ENCODE results near the gene FHIT. TPM values are rescaled to one million over a fixed set of nuclear protein-coding genes. Genes with fewer than 3 reads are reported as not detected.

FHIT gene
- total RNA-seq, 1 experiment from 2014 or later, result 7.8 TPM

GRCh38 chr3:61138401-61138800, 112.9 kb downstream of the FHIT start:
- in situ Hi-C loops (cut with HindIII; ENCODE audit: low sequenced_read_pairs), result no loop called here
- no peak for DNase-seq (ENCODE audit: low spot score)

GRCh38 chr3:61136191-61136590, 115.1 kb downstream of the FHIT start:
- in situ Hi-C loops (cut with HindIII; ENCODE audit: low sequenced_read_pairs), result no loop called here
- DNase-seq (ENCODE audit: low spot score), result no peak

- DNase-seq (ENCODE audit: low spot score), result no peak
- in situ Hi-C loops (cut with HindIII; ENCODE audit: low sequenced_read_pairs), result no loop called here
These were observed 116.7 kb downstream of the FHIT start for GRCh38 chr3:61134532-61134931.

- in situ Hi-C loops (cut with HindIII; ENCODE audit: low sequenced_read_pairs), result no loop called here
- no peak for DNase-seq (ENCODE audit: low spot score)
These were observed 119.2 kb downstream of the FHIT start for GRCh38 chr3:61132062-61132461.

DNA sequence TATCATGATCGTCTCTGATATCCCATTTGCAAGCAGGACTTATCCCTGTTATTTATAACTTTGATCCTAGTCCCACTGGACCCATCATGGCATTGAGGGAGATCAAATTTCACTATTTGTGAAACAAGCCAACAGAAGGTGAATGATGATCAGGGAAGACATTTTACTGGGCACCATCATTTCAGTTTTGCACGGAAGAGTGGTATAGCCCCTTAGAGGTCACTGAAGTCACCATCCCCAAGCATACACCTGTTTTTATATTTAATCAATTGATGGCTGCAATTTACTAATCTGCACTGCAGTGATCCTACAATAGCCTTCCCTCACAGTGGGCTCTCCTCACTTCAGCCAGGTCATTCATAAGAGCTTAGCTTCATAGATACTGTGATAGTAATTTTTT, 132.4 kb downstream of the FHIT start:
- DNase-seq (ENCODE audit: low spot score), result no peak
- in situ Hi-C loops (cut with HindIII; ENCODE audit: low sequenced_read_pairs), result no loop called here

DNA sequence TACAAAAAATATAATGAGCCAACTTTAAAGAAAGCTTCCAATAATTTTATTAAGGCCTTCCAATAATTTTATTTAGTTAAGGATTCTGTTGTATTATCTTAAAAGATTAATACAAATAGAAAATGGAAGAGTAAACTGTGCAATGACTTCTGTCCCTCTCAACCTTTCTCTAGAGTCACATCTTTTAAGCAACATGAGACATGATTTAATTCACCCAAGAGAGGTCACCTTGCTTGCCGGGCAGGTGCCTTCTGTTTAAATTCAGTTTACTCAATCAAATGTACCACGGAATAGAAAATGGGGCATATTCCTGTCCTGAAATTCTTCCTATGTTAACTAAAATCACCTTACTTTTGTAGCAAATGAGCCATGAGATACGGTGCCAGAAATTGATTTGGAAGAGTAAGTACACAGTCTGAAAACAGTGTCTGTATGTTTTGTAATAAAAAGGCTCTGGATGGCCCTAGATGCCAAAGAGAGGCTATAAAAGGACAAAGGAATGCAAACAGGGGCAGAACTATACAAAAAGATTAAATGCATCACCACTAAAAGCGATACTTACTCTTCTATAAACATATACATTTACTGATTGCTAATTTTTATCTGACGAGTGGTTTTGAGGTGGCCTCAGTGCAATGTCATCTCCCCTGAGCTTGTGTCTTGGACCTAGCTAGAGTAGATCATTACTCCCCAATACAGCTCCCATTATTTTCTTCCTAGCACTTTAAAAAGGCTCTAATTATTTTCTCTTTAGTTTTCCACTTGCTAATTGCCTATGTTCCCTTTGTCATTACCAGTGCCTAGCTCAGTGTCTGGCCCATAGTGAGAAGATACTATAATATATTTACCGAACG, 134.0 kb downstream of the FHIT start:
- DNase-seq (ENCODE audit: low spot score), result no peak
- in situ Hi-C loops (cut with HindIII; ENCODE audit: low sequenced_read_pairs), result no loop called here

- no peak for DNase-seq (ENCODE audit: low spot score)
- in situ Hi-C loops (cut with HindIII; ENCODE audit: low sequenced_read_pairs), result no loop called here
These were observed 136.8 kb downstream of the FHIT start for GRCh38 chr3:61114316-61114953.

GRCh38 chr3:61111825-61112224, 139.4 kb downstream of the FHIT start:
- in situ Hi-C loops (cut with HindIII; ENCODE audit: low sequenced_read_pairs), result no loop called here

GRCh38 chr3:61110576-61110975, 140.7 kb downstream of the FHIT start:
- DNase-seq (ENCODE audit: low spot score), result no peak
- in situ Hi-C loops (cut with HindIII; ENCODE audit: low sequenced_read_pairs), result no loop called here

More at GRCh38 chr3:61111825-61112224, 139.4 kb downstream of the FHIT start:
- DNase-seq (ENCODE audit: low spot score), result no peak

GRCh38 chr3:61108247-61109019, 142.8 kb downstream of the FHIT start:
- DNase-seq (ENCODE audit: low spot score), result no peak

GRCh38 chr3:61094608-61095007, 156.6 kb downstream of the FHIT start:
- in situ Hi-C loops (cut with HindIII; ENCODE audit: low sequenced_read_pairs), result no loop called here
- no peak for DNase-seq (ENCODE audit: low spot score)

More at GRCh38 chr3:61108247-61109019, 142.8 kb downstream of the FHIT start:
- in situ Hi-C loops (cut with HindIII; ENCODE audit: low sequenced_read_pairs), result no loop called here

DNA sequence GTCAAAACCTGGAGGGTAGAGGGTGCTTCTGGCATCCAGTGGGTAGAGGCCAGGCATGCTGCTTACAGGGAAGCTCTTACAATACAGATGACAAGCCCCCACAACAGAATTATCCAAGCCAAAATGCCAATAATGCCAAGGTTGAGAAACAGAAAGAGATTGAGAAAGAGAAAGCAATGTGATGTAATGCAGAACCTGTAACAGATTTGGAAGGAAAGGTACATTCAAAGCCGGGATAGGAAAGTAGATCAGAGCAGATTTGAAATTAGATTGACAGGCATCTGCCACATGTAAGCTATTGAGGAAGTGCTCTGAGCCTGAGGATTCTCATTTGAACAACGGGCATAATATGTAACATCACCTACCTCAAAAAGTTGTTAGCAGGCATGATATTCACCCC, 157.9 kb downstream of the FHIT start:
- DNase-seq (ENCODE audit: low spot score), result peak; percentile 20
- in situ Hi-C loops (cut with HindIII; ENCODE audit: low sequenced_read_pairs), result no loop called here

DNA sequence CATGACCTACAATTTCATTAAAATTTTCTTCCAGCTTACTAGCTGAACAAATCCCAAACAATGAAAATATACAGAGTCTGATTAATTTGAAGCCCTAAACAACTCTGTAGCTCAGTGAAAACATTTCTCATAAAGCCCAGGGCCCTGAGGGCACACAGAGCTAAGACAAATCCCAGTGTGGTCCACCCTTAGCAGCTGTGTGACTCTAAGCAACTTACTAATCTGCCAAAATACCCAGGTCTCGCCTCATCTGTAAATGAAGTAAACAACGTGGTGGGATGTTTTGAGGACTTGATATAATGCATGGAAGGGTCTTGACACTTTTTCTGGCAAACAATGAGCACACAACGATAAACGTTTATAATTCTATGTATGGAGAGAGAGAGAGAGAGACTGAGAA, 158.4 kb downstream of the FHIT start:
- DNase-seq (ENCODE audit: low spot score), result no peak
- in situ Hi-C loops (cut with HindIII; ENCODE audit: low sequenced_read_pairs), result no loop called here

DNA sequence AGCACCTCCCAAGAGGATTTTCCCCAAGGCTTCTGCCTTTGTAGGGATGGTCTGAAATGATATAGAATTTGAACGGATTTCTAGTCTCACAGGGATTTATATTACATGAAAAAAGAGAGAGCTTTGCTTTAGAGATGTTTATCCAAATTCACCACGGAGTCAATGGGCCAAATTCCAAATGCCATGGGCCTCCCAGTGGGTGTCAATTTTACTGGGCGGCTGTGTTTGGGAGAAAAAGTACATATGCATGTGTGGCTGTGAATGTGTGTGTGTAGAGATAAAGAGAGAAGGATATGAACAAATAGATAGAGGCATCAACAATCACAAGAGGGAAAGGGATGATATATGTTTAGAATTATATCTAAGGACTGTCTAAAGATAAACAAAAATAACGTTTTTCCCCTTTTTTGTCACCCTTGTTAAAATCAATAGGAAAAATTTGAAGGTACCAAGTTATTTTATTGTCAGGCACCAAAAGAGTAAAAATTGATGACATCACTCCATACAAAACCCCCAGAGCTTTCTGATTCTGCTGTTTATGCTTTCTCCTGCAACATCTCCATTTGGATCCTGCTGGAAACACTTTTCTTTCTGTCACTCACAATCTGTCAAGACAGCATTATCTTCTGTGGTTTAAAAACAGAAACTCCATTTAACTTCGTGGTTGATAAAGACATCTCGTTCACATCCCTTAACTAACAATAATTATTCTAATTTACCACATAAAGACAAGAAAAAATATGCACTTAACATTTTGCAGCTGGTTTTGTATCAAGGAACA, 160.7 kb downstream of the FHIT start:
- no peak for DNase-seq (ENCODE audit: low spot score)
- in situ Hi-C loops (cut with HindIII; ENCODE audit: low sequenced_read_pairs), result no loop called here

DNA sequence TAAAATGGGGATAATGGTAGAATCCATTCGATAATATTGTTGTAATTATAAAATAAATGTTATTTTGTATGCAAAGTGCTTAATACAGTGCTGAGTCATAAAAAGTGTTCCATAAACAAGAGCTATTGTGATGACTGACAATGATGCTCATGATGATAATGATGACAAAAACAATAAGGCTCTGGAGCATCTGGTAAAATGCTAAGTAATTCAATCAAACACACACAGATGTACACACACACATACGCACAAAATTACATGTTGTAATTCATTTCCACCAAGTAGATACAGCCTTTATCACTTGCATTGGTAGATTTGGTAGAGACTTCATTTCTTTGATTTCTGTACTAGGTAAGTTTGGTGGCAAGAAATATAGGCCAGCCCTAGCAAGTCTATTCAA, 163.8 kb downstream of the FHIT start:
- no peak for DNase-seq (ENCODE audit: low spot score)
- in situ Hi-C loops (cut with HindIII; ENCODE audit: low sequenced_read_pairs), result no loop called here

DNA sequence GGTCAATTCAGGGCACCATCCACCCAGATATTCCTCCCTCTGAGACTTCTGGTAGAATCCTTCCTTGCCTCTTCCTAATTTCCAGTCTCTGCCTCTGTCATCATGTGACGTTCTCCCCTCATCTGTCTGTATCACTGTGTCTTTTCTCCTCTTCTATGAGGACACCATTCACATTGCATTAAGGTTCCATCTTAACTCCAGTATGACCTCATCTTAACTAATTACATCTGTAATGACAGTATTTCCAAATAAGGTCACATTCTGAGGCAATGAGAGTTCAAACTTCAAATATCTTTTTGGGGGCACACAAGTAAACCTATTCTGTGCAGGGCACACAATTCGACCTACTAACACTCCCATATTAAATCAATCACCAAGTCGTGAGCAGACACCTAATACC, 169.7 kb downstream of the FHIT start:
- DNase-seq (ENCODE audit: low spot score), result no peak

GRCh38 chr3:61080737-61081445, 170.4 kb downstream of the FHIT start:
- DNase-seq (ENCODE audit: low spot score), result peak; percentile 50
- in situ Hi-C loops (cut with HindIII; ENCODE audit: low sequenced_read_pairs), result no loop called here

More for the DNA sequence above, 169.7 kb downstream of the FHIT start:
- in situ Hi-C loops (cut with HindIII; ENCODE audit: low sequenced_read_pairs), result no loop called here

GRCh38 chr3:61078048-61078752, 173.1 kb downstream of the FHIT start:
- no peak for DNase-seq (ENCODE audit: low spot score)
- in situ Hi-C loops (cut with HindIII; ENCODE audit: low sequenced_read_pairs), result no loop called here
